ENCODE measurements around the gene OR56A4.

OR56A4 gene, protein sequence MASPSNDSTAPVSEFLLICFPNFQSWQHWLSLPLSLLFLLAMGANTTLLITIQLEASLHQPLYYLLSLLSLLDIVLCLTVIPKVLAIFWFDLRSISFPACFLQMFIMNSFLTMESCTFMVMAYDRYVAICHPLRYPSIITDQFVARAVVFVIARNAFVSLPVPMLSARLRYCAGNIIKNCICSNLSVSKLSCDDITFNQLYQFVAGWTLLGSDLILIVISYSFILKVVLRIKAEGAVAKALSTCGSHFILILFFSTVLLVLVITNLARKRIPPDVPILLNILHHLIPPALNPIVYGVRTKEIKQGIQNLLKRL

DNA sequence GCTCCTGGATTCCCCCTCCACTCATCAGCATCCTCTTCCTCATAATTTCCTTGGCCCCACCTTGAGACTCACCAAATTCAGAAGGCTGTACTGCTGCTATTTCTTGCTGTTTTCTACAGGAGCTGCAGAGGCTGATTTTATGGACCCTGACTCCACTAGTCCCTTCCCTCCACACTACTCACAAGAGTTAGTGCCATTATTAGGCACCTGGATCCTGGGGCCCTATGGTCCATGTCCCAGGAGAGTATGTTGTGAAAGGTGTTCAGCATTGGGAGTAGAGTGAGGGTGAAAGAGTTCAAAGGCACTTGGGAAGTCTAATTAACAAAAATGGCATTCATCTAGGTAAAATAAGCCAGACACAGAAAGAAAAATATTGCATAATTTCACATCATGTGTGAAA is at the start of gene OR56A4:
Gene OR56A4 (minus strand): TSS at position 101 of the 400 bp plus-strand sequence. CDS start 3,954 bp downstream, outside the sequence.
- DNase-seq (ENCODE audit: low read depth), result no peak

DNA sequence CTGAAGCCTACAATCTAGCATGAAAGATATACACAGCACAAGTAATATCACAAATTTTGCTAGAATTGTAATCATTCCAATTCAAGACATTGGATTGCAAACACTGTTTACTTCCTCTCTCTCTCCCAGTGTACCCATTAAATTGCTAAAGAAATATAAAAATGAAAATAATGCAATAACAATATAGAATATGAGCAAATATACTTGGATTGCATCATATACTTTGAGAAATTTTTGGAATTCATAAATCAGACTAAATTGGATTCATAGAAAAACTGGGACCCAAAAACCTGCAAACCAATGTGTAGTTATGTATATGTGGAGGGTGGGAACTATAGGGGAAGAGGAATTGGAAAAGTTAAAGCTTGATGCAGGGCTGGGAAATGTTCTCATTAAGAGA is 48.8 kb upstream of the OR56A4 start:
- no peak for DNase-seq (ENCODE audit: low read depth)

DNA sequence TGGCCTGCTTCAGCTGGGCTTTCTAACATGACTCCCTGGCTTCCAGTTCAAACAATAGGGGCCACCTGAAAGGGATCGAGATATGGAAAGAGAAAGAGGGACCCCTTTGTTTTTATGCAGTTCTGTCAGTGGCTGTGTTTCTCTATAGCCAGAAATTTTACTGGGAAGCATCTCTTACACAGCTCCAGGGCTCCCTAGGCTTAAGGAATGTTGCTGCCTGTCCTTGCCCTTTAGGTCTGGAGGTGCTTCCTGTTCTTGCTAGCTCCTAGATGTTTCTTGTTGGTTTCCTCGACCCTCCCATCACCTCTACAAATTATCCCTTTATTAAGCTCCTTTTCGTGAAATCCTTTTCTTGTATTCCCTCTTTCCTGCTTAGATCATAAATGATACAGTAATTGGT is 45.6 kb upstream of the OR56A4 start:
- no peak for DNase-seq (ENCODE audit: low read depth)

DNA sequence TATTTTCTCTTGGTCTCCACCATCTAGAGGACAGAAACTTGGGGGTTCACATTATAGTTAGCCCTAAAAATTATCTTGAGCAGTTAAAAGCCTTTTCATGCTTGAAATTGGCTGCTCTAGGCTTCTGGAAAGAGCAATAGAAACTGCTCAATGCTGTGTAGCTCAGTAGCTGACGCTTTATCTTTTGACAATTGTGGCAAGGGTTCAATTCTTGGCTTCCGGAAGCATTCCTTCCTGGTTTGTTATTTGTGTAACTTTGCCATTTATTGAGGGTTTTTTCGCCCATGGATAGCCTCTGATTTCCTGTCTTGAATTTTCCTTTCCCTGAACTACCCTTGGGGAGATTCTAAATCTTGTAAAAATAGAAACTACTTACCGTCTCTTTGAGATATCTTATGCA is 34.1 kb upstream of the OR56A4 start:
- no peak for DNase-seq (ENCODE audit: low read depth)

DNA sequence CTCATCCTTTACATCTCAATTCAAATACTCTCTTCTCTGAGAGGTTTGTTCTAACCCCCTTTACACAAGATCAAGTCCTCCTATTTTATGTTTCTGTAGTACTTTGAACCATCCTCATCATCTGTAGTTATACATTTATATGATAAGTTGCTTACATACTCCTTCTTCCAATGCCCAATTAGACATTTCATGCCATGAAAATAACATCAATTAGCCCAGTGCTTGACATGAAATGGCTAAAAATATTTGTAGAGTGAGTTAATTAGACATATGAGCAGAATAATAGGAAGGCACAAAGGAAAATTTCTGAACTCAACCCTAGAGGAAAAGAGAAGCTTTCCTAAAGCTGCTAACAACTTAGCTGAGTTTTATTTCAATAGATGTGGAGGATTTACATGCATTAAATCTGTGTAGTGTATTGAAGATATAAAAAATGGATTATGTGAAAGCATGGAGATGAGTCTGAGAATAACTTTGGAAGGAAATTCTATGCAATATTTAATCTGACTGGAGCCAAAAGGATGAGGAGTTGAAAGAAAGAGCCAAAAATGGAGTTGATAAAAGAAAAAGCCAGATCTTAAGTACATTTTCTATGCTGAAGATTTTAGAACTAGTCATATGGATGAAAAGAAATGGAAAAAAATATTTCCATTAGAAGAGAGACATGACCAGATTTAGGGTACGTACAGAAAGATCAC is 24.1 kb upstream of the OR56A4 start, which contains the start of gene OR56A1:
Gene OR56A1 (minus strand): TSS at position 51 of the 698 bp plus-strand sequence. CDS start 3,066 bp downstream, outside the sequence.
- DNase-seq (ENCODE audit: low read depth), result no peak

DNA sequence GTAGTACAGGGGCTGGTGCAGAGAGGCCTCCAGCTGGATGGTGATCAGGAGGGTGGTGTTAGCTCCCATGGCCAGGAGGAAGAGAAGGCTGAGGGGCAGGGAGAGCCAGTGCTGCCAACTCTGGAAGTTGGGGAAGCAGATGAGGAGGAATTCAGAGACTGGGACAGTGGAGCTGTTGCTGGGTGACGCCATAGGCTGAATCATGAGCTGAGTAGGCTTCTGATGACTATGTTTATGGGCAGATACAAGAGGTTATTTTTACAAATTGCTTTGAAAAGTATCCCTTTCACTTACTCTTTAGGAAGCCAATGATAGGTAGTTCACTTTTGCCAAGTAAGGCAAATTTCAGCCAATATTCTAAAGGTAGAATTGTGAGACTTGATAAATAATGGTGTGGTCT is 20.8 kb upstream of the OR56A4 start:
- no peak for DNase-seq (ENCODE audit: low read depth)

DNA sequence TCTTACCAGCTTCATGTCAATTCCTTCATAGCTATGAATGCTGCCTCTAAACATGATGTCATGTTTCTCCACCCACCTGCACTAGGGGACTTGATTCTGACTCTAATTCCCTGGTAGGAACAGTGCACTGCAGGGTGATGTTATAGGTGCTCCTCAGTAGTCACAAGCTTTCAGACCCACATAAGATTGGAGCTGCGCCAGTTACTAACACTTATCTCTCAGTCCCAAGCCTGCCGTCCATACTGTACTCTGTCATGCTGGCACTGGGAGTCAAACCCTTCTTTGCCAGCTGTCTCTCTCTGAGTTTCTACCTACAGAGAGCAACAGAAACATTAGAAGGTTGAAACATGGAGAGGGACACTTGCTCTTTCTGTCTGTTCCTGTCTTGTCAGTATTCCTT is 18.3 kb upstream of the OR56A4 start:
- DNase-seq (ENCODE audit: low read depth), result no peak

DNA sequence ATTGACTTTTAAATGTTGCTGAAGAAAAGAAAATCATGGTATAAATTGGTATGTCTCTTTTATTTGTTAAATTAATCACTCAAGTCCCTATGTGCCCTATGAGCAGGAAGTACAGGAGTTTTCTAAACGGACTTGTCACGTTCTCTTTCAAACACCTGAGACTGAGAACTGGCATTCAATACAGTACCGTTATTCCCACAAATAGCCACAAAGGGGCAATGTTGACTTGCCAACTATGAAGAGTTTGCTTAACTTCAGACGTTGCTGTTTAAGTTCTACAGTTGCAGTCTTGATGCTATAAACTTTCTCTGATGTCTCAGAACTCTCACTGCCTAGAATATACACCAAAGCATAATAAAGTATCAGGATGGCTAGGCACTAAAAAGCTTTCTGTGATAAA is 16.2 kb upstream of the OR56A4 start:
- DNase-seq (ENCODE audit: low read depth), result peak; percentile 1

DNA sequence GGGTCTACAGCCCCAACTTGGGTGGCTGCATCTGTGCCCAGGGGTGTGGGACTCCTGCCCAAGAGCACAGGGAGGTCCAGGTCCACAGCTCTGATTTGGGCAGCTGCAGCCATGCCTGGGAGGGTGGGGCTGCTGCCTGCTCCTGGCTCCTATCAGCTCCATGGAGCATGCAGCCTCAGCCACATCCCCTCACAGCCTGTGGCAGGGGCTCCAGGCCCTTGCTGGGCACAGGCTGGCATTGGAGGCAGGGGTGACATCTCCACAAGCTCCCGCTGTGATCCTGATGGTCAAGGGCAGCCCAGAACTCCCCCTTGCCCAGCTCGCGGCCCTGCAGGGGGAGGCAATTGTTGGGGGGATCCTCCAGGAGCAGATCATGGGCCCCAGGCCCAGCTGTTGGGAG is 6.3 kb upstream of the OR56A4 start:
- DNase-seq (ENCODE audit: low read depth), result no peak

DNA sequence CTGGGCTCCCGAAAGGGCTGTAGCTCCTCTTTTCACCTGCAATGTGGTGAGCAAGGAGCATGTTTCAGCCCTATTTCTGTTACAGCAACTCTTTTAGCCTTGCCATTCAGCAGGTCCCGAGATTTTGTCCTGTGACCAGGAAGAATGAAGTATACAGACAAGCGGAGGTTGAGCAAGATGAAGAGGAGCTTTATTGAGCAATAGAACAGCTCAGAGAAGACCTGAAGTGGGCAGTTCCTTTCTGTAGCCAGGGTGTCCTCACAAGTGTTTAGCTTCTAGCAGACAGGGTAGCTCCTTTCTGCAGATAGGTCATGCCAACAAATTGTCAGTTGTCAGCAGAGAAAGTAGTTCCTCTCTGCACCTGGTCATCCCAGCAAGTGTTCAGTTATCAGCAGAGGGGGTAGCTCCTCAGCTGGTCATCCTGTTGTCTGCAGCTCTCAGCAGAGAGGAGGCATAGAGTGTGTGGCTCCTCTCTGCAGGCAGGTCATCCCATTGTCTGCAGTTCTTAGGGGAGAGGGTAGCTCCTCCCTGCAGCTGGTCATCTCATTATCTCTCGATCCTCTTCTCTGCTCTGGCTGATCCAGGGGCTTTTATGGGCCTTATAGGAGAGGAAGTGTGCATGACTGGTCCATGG is 5.4 kb upstream of the OR56A4 start:
- DNase-seq (ENCODE audit: low read depth), result no peak

DNA sequence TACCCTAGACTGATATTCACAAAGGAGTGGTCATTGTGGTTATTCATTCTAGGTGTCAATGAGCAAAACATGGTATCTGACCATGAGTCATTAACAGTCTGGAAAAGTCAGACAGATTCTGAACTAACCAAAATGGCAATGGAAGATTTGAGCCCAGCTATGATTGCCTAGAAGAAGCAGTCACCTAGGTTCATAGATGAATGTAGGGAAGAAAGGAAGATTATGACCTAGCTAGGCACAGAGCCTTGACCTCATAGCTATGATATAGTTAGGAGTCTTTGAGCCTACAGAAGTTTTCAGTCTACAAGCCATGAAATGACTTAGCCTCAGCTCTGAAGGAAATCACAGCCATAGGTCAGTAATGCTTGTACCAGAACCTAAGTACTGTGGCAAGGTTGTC is 351 bp downstream of the OR56A4 start:
- DNase-seq (ENCODE audit: low read depth), result no peak

DNA sequence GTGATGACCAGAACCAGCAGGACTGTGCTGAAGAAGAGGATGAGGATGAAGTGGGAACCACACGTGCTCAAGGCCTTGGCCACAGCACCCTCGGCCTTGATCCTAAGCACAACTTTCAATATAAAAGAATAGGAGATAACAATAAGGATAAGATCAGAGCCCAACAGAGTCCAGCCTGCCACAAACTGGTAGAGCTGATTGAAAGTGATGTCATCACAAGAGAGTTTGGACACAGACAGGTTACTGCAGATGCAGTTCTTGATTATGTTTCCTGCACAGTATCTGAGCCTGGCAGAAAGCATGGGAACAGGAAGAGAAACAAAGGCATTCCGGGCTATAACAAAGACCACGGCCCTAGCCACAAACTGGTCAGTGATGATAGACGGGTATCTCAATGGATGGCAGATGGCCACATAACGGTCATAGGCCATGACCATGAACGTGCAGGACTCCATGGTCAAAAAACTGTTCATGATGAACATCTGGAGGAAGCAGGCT is 4.5 kb downstream of the OR56A4 start:
- DNase-seq (ENCODE audit: low read depth), result no peak

DNA sequence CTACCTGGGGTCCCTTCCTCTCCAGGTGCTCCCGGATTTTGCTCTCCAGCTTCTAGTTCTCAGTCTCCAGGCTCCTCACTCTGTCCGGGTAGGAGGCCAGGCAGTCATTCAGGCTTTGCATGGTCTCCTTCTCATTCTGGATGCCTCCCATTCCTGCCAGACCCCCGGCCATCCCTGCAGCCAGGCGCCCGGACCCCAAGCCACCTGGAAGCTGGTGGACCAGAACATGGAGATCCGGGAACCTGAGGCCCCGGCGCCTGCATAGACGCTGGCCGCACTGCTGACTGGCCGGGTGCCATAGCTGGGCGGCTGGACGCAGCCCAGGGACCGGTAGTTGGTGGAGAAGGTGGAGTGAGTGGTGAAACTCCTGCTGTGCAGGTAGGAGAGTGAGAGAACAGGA is 12.0 kb downstream of the OR56A4 start:
- DNase-seq (ENCODE audit: low read depth), result no peak

DNA sequence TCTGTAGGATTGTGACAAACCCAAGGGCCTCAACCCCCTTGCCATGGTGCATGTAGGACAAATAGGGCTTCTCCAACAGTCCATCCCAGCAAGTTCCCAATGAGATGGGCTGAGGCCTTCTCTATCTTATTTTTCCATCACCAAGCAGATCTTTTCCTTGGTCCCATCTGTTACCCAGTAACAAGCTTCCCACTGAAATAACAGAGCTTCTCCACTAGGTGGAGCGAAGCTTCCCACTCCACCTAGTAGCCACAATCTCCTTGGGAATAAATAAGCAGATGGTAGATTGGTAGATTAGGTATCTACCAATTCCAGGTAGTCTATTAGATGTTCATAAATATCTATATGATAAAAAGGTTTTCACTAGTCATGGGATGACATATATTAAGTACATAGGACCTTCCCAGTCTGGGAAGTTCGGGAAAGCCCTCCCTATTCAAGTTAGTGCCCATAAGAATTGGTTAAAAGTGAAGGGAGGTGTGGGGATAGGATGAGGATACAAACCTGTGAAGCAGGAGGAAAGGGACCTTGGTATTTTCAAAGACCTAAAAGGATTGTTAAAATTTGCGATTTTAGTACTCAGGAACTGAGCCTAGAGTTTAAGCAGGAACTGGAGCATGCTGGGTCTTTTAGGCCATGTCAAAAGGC is 14.0 kb downstream of the OR56A4 start:
- no peak for DNase-seq (ENCODE audit: low read depth)

DNA sequence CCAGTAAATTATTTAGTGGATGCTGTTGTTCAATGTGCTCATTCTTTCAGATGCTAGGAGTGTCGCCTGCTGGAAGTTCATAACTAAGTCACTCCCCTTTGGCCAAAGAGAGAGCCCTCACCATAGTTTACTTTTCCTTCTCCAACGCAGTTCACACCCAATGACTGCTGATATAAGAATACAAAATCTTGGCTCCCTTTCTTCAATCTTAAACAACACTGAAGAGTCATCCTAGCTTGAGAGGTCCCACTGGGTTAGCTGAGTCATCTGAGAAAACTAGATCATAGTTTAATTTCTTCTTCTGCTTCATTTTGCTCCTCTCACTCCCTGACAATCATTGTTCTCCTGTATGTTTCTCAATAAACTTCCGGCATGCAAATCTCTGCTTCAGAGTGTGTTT is 14.6 kb downstream of the OR56A4 start:
- DNase-seq (ENCODE audit: low read depth), result no peak

DNA sequence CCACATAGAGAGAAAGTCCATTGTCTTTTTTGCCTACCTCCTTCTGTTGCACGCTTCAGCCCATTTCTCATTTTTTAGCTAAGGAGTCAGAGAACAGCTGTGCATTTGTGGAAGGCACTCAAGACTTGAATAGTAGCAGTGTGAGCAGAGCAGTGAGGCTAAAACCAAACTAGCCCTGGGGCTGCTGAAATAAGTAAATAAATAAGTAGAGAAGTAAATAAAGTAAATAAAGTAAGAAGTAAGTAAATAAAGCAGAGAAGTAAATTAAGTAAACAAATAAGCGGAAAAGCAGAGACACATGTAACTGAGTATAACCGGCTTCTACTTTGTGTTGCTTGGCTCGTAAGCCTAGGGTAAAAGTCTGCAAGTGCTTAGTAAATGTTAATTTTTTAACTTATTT is 17.5 kb downstream of the OR56A4 start:
- DNase-seq (ENCODE audit: low read depth), result no peak

DNA sequence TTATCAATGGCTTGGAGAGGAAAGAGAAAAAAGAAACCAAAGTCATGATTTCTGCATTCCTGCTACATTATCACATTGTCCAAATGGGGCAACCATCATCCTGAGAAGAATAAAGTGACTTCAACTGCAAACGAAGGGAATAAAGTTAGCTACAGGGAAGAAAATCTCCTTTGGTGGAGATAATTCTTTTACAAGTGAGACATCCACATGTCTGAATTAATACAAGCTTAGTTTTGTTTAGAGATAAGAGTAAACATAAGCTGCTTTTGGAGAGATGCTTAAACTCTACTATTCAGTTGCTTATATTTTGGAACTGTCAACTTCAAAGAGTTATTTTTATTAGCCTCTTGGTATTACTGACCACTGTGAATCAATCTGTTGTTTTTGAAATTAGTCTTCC is 19.9 kb downstream of the OR56A4 start, which contains the start of gene OR52L1:
Gene OR52L1 (minus strand): TSS at position 101 of the 400 bp plus-strand sequence. CDS start 55 bp downstream, at position 46.
- DNase-seq (ENCODE audit: low read depth), result no peak

DNA sequence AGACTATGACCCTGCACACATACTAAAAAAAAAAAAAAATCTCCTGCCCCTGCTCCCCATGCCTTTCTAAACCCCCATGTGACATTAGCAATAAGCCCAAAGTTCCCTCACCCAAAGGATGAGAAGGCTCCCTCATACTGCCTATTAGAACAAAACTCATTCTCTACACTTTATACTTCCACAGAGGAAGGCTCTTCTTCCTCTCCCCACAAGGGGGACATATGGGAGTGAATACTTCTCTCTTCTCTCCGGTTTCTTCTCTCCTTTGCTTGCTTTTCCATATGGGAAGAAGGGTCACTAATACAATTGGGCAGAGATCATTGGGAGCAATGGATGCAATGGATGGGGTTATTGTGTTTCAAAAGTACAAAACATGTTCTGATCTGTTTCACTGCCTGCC is 23.3 kb downstream of the OR56A4 start:
- DNase-seq (ENCODE audit: low read depth), result no peak

DNA sequence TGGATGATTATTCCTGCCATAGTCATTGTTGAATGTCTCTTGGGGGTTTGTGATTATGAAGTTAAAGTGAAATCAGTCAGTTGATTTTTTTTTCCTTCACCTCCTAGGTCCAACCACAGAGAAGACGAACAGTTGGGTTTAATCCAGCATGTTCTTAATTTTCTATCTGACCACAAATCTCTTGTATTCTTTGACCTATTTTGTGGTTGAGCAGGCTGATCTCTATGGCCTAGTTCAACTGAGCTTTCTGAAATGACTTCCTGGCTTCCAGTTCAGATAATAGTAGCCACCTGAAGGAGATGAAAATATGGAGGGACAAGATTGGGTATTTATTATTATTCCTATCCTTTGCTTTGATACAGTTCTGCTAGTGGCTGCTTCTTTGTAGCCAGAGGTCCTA is 33.2 kb downstream of the OR56A4 start:
- DNase-seq (ENCODE audit: low read depth), result no peak

DNA sequence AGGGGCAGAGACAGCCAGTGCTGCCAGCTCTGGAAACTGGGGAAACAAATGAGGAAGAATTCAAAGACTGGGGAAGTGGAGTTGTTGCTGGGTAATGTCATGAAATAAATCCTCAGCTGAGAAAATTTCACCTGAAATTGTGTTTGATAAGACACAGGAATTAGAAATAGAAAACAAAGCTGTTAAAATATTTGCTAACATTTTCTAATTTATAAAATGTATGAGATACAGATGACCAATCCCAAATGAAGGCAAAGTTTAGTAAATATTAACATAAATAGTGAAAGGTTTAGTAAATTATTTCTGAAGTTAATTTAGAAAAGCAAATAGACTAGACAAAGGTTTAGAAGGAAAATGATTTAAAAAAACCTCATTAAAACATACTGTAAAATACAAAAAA is 38.4 kb downstream of the OR56A4 start, which contains the start of gene OR56A5:
Gene OR56A5 (minus strand): TSS at position 101 of the 400 bp plus-strand sequence. CDS start 0 bp downstream, at position 101.
- no peak for DNase-seq (ENCODE audit: low read depth)

DNA sequence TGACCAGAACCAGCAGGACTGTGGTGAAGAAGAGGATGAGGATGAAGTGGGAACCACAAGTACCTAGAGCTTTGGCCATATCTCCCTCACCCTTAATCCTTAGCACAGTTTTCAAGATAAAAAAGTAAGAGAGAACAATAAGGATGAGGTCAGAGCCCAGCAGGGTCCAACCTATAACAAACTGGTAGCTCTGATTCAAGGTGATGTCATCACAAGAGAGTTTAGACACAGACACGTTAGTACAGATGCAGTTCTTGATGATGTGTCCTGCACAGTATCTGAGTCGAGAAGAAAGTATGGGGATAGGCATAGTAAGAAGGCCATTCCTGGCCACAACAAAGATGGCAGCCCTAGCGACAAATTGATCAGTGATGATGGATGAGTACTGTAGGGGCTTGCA is 39.0 kb downstream of the OR56A4 start:
- DNase-seq (ENCODE audit: low read depth), result no peak

DNA sequence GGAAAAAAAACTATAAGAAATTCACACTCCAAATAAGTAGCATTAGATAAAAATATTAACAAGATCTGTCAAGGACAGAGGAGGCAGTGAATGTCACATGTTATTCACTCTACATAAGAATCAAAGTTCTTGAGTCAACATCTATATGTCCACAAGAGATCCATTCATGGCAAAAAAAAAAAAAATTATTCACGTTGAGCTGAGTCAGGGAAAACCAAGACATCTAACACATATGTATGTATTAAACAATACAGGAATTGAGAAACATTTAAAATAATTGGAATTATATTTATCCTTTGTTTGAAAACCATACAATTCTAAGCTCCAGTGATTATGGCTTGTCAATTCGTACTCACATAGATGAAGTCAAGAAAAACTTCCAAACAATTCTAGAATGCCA is 39.8 kb downstream of the OR56A4 start:
- no peak for DNase-seq (ENCODE audit: low read depth)

Data from non-pigmented ciliary epithelial cell (primary cell).